HG02973 (cell line): ENCODE results near the gene APBA2.

Experiments used
- ATAC-seq: cut with Tn5 transposase; IDR thresholded peaks from one replicate; pipeline ENCODE4 v1.9.1; 2021; ENCODE audit warnings: moderate library complexity; ENCODE audit not compliant: unreplicated experiment

APBA2 gene

GRCh38 chr15:29128671-29129070 lies 242.9 kb downstream of the APBA2 start:
- no peak for ATAC-seq

GRCh38 chr15:29129221-29129620 lies 243.4 kb downstream of the APBA2 start:
- ATAC-seq: no peak

- ATAC-seq: no peak
Measured at GRCh38 chr15:29129926-29130325, 244.2 kb downstream of the APBA2 start.

- no peak for ATAC-seq
Measured at GRCh38 chr15:29130476-29130875, 244.7 kb downstream of the APBA2 start.

DNA sequence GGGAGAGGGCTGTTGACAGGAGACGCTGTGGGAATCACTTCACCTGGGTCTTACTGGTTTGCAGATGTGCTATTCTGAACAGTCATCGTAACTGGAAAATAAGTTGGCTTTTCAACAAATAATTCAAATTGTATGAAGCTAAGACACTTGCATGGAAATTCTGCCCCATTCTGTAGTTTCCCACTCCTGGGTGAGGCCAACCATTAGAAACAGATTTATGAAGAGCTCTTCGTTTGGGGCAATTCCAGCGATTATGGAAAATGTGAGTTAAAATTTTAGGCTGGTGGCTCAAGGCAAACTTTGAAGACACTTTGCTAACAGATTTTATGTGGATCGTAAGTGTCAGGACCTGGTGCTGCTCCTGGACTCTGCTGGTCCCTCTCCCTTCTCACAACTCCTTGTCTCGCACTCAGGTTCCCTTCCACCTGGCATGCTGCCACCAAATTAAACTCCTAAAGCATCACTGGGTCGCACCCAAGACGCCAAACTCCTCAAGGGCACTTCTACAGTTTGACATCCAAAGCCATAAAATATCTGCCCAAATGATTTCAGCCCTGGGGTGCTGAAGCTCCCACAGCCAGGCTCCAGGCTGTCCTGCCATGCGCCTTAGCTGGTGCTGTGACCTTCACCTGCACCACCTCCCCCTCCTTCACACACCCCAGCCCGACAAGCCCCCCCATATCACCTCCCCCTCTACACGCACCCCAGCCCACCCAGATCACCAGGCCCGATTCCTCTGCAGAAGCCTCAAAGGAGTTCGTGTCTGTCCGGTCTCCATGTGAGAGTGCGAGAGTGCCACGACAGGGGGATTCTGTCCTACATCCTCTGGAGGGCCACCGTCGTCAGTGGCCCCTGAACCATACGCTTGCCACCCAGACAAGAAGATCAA lies 245.4 kb downstream of the APBA2 start:
- no peak for ATAC-seq

DNA sequence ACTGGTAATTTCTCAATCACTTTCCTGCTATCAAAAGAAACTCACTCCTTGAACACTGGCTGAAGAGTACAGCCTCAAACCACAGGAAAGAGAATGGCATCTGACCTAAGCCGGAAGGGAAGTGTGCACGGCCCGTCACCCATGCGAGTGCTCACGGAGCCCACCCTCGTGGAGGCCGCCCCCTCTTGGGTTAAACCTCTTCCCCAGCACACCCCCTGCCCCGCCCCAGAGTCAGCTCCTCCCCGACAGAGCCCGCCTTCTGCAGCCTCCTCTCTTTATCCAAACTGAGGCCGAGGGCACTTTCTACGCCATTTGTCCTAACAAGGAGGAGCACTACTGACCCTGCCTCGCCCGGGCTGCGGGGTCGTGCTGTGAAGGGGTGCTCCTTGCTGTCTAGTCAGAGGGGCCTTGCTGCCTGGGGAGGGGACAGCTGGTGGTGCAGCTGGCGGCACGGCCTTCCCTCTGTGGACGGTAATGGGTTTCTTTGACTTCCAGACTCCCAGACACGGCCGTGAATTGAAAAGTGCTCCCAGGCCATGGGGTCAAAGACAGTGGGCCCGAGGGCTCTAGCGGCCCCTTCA lies 246.2 kb downstream of the APBA2 start:
- no peak for ATAC-seq

DNA sequence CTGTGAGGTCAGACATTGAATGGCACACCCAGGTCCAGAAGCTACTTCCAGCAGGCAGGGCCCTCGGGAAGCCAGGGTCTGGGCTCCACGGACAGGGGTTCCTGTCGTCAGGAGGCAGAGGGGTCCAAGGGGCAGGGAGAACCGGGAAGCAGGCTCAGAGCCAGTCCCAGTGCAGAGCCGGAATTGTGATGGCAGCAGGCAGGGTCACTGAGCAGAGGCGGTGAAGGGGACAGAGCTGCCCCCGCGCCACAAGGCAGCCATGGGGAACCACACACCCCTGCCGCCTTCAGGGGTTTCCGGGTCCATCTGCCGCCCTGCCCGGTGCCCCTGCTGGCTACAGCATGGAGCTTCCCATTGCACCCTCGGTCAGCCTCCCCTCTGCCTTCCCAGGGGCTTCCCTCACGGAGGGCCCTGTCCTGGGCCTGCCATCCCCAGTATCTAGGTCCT lies 247.0 kb downstream of the APBA2 start:
- ATAC-seq: no peak

DNA sequence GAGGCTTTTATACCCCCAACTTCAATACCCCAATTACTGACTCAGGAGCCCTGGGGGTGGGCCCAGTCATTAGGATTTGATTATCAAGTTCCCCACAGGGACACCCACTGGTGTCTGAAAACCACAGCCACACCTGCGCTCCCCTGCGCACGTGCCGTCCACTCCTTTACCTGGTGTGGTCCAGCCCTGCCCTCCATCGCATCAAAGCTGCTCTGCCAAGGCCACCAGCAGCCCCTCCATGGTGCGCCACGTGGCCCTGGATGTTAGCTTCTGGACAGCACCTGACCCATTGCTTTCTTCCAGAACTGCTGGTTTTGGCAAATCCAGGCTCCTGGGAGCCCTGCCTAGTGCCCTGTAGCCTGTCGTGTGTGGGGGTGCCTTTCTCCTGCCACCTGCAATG lies 247.5 kb downstream of the APBA2 start:
- ATAC-seq: no peak

DNA sequence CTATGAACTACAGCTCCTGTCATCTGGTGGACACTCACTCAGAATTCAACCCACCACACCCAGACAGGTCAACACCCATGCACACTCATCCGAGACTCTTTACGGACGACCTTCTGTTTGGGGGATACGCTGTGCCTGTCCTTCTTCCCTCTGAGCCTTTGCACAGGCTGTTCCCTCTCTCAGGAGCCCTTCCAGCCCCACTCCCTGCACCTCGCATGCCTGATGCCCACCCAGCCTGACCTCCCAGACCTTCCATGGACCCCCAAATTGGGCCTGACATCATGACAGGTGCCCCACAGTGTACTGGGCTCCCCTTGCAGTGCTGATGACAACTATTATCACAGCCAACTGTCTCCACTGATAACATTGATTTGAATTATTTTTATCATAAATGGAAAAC lies 248.0 kb downstream of the APBA2 start:
- ATAC-seq: no peak

DNA sequence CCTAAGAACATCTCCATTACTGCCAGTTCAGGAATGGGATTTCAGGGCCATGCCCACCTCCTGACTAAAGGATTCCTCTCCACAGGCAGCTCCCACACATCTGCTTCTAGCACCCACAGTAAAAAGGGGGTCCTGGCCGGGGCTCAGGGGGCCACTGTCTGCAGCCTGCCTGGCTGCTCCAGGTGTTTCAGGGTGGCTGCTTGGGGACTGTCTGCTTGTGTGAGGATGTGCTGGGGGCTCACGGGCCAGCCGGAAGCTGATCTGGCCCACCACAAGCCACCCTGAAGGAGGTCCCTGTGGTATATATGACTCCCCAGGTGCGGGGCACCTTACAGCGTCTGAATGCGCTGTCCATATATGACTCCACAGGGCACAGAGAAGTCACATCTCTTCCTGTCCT lies 248.5 kb downstream of the APBA2 start:
- no peak for ATAC-seq

- ATAC-seq: no peak
Measured at GRCh38 chr15:29134641-29135308, 249.0 kb downstream of the APBA2 start.

DNA sequence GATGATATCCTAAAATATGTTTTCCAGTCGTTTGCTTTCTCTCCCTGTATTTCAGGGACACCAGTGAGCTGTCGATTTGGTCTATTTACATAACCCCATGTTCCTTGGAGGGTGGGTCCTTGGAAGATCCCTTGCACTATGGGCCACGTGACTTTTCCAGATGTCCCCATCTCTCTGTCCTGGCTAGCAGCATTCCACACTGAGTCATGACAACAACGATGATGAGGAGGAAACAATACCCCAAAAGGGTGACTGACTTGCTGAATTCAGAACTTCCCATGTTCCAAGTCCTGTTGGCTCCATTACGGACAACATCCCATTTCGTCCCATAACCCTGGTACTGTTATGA lies 249.5 kb downstream of the APBA2 start:
- ATAC-seq: no peak

DNA sequence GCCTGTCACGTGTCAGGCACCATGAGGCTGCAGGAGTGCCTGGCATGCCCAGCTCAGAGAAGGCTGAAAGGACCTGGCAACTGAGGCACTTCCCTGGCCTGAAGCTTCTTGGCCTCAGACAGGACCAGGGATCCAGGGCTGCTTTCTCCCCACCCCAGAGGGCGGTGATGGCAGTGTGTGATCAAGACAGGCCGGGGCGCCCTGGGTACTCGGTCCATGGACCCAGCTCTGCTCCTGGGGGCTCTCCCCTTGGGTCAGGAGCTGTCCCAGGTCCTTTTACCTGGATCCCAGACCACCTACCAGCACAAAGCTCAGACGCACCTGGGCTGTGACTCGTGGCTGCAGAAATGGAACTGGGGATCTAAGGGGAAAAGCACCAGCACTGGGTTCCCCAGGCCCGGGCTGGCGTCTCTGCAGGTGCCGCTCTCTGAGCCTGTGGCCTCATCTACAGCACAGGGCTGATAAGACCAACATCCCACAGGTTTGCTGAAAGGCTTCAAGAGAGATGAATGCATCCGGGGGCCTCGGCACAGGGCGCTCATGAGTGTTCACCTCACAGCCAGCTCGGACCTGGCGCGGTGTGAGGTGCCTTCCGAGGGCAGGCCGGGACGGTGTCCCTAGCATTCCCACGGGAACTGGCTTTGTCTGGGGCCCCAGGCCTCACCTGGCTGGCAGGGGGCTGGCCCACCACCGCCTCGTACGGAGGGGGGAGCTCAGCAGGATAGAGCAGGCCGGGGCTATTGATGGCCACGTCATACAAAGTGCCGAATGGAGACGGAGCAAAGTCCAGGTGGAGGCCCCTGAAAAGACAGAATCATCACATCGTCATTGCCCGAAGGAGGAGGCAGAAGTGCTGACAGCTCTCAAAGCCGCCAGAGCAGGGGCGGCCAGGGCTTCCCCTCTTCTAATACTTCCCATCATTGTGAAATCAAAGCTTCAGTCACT lies 250.2 kb downstream of the APBA2 start:
- ATAC-seq: no peak

- no peak for ATAC-seq
Measured at GRCh38 chr15:29138260-29138659, 252.5 kb downstream of the APBA2 start.

DNA sequence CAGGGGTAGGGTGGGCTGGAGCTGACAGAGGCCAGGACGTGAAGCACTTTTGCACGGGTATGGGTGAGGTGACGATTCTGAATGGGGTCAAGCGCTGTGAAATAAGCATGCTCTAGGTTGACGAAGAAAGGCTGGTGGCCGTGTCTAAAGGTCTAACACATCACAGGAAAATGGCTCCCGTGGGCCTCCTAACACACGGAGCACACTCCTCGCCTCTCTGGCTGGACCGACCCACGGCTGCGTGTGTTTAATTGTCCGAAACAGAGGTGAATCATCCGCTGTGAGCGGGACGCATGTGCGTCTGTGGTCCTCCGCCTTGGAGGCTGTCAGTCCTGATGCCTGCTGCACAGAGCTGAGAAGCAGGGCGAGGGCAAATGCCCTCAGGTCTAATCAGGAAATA lies 253.3 kb downstream of the APBA2 start:
- ATAC-seq: no peak

DNA sequence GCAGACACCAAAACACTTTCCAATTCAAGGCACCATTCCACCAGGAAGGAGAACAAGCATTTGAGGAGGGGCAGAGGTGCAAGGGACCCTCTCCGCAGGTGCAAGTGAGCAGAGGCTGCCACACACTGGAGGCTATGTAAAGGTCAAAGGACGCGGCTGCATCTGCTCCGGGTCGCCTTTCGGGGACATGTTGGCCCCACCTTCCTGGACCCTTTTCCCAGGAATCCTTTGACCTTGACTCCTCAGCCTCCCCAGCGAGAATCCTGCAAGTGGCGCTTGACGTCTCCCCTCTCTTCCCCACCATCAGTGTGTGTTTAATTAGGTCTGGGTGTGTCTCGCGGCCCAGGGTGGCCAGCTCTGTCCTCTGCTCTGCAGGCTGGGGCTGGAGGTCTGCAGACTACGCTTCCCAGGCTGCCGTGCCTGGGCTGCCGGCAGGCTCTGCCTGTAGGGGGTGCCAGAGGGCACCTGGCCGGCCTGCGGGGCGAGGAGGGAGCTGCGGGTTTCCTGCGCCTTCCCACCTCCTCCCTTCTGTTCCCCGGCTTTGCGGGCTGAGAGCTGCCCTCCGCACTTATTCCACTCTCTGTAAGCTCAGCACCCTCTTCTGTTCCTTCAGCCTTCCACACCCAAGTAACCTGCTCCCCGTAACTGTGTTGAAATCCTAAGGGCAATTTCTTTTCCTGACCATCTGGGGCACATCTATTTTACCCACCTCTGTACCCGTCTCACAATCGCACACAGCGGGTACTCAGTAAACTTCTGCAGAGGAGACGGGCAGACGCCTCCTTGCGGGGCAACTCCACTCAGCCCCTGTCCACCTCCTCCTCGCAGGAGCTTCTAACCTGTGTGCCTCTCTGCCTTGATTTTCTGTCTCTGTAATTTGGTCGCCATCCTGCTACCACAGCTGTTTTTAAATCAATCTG lies 254.0 kb downstream of the APBA2 start:
- ATAC-seq: no peak

- ATAC-seq: no peak
Measured at GRCh38 chr15:29140475-29141307, 254.9 kb downstream of the APBA2 start.

DNA sequence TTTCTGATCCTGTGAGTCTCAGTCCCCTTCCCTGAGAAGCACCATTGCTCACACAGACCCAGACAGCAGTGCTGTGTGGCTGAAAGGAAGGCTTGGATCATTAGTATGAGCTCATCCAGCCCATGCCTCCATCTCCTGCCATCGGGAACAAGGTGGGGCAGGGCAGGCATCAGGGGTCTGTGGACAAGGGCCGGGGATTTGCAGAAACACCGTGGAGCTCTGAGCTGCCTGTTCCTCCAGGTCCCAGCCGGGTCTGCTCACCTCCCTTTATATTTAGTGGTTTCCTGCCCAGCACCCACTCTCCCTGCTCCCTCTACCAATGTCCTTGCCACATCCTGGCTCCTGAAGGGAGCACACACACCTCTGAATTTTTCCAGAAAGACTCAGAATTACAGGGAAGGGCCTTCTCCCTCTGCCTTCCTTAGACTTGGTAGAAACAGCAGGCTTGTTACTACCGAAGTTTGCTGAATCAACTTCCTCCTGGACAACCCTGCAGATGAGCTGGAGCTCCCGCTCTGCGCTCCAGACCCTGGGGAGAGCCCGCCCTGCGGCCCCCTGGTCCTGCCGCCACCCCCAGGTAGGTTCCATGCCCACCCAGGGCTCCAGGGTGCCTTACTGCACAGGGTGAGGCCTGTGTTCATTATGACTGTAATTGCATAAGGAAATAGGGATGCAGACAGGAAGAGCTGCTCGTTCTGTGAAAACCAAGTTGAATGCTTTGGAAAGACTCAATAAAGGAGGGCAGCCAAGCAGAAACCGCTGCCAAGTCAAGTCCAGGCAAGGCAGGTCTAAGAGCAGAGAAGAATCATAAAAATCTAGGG lies 255.7 kb downstream of the APBA2 start:
- ATAC-seq: no peak
